ENCODE data around the gene MAGI1.

GRCh38 chr3:66029443-66029842 lies 9.3 kb downstream of the MAGI1 start:
- TF ChIP-seq, protein P1, sequence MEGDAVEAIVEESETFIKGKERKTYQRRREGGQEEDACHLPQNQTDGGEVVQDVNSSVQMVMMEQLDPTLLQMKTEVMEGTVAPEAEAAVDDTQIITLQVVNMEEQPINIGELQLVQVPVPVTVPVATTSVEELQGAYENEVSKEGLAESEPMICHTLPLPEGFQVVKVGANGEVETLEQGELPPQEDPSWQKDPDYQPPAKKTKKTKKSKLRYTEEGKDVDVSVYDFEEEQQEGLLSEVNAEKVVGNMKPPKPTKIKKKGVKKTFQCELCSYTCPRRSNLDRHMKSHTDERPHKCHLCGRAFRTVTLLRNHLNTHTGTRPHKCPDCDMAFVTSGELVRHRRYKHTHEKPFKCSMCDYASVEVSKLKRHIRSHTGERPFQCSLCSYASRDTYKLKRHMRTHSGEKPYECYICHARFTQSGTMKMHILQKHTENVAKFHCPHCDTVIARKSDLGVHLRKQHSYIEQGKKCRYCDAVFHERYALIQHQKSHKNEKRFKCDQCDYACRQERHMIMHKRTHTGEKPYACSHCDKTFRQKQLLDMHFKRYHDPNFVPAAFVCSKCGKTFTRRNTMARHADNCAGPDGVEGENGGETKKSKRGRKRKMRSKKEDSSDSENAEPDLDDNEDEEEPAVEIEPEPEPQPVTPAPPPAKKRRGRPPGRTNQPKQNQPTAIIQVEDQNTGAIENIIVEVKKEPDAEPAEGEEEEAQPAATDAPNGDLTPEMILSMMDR (IDR thresholded peaks at IDR 0.05) = no peak
- no peak for TF ChIP-seq POLR2A (IDR thresholded peaks at IDR 0.05)
- TF ChIP-seq POLR2AphosphoS5 (IDR thresholded peaks at IDR 0.05) = no peak
- TF ChIP-seq EP300 (IDR thresholded peaks at IDR 0.05) = no peak
